Neural cell (in vitro differentiated cells): ENCODE results near the gene ANKRD33. TPM values are rescaled to one million over a fixed set of nuclear protein-coding genes. Genes with fewer than 3 reads are reported as not detected.

Experiments used
- H2AFZ ChIP-seq: fragments of 200-600, 300-800 bp; sonication (generic), shearing (Covaris generic); 2 replicates; pipeline ENCODE4 v1.6.0; 2014; ENCODE audit warnings: low read depth, mild to moderate bottlenecking, antibody characterized with exemption, low read length, moderate library complexity
- H3F3A ChIP-seq: fragments of 200-600 bp; shearing (Covaris generic); 2 replicates; pipeline ENCODE4 v1.6.1; 2016; ENCODE audit warnings: mild to moderate bottlenecking, moderate library complexity, mixed read lengths, antibody characterized with exemption, low read length; ENCODE audit not compliant: insufficient read depth, poor library complexity, severe bottlenecking
- H3K27ac ChIP-seq: fragments of 200-600, 300-800 bp; sonication (generic), shearing (Covaris generic); 2 replicates; pipeline ENCODE4 v1.5.1; 2014; ENCODE audit warnings: mild to moderate bottlenecking, low read length, moderate library complexity
- H3K27me3 ChIP-seq: fragments of 300-800, 200-600 bp; sonication (generic), shearing (Covaris generic); 2 replicates; pipeline ENCODE4 v1.6.0; 2014; ENCODE audit warnings: mild to moderate bottlenecking, low read depth, low read length, moderate library complexity; ENCODE audit not compliant: insufficient read depth
- H3K36me3 ChIP-seq: fragments of 300-800, 200-600 bp; sonication (generic), shearing (Covaris generic); 2 replicates; pipeline ENCODE4 v1.5.1; 2014; ENCODE audit warnings: mild to moderate bottlenecking, antibody characterized with exemption, low read length, moderate library complexity; ENCODE audit not compliant: insufficient read depth
- H3K4me2 ChIP-seq: fragments of 300-800, 200-600 bp; sonication (generic), shearing (Covaris generic); 2 replicates; pipeline ENCODE4 v1.6.0; 2014; ENCODE audit warnings: mild to moderate bottlenecking, low read length
- H3K4me3 ChIP-seq: fragments of 300-800, 200-600 bp; sonication (generic), shearing (Covaris generic); 2 replicates; pipeline ENCODE4 v1.5.1; 2014; ENCODE audit warnings: mild to moderate bottlenecking, low read length, moderate library complexity
- H3K79me2 ChIP-seq: fragments of 200-600 bp; shearing (Covaris generic); replicated peaks from 2 replicates; pipeline ENCODE4 v1.6.0; 2014; ENCODE audit warnings: mild to moderate bottlenecking, low read length, moderate library complexity; ENCODE audit not compliant: insufficient read depth
- H3K9ac ChIP-seq: fragments of 300-800, 200-600 bp; sonication (generic), shearing (Covaris generic); 2 replicates; pipeline ENCODE4 v1.6.1; 2016; ENCODE audit warnings: mild to moderate bottlenecking, low read length, mixed read lengths
- H3K9me2 ChIP-seq: fragments of 200-600 bp; shearing (Covaris generic); 2 replicates; pipeline ENCODE4 v1.6.1; 2016; ENCODE audit warnings: mild to moderate bottlenecking, low read length, mixed read lengths; ENCODE audit not compliant: insufficient read depth
- H3K9me3 ChIP-seq: fragments of 200-600, 300-800 bp; sonication (generic), shearing (Covaris generic); 2 replicates; pipeline ENCODE4 v1.6.1; 2016; ENCODE audit warnings: mild to moderate bottlenecking, mixed run types, low read length, moderate library complexity, mixed read lengths
- H4K20me1 ChIP-seq: fragments of 200-600 bp; shearing (Covaris generic); 2 replicates; pipeline ENCODE4 v1.6.1; 2016; ENCODE audit warnings: mild to moderate bottlenecking, mixed run types; ENCODE audit not compliant: insufficient read depth
- EP300 ChIP-seq: fragments of 450-650 bp; conservative IDR thresholded peaks from 2 replicates; pipeline ENCODE4 v1.6.1; 2014; ENCODE audit warnings: antibody characterized with exemption, mild to moderate bottlenecking, moderate library complexity; ENCODE audit not compliant: poor library complexity, severe bottlenecking
- EZH2 ChIP-seq: fragments of 200-600, 300-800 bp; shearing (Covaris generic), sonication (generic); IDR thresholded peaks from 2 replicates; pipeline ENCODE4 v1.6.1; 2014; ENCODE audit warnings: antibody characterized with exemption, low read length, borderline replicate concordance, mild to moderate bottlenecking; ENCODE audit not compliant: insufficient read depth, poor library complexity, severe bottlenecking
- MXI1 ChIP-seq: fragments of 450-650 bp; conservative IDR thresholded peaks from 2 replicates; pipeline ENCODE4 v1.6.1; 2014; ENCODE audit warnings: antibody characterized with exemption, mild to moderate bottlenecking; ENCODE audit not compliant: poor library complexity, severe bottlenecking
- POLR2AphosphoS5 ChIP-seq: IDR thresholded peaks from 2 replicates; pipeline ENCODE4 v1.6.1; 2012
- RAD21 ChIP-seq: fragments of 450-650 bp; conservative IDR thresholded peaks from 2 replicates; pipeline ENCODE4 v1.6.1; 2014; ENCODE audit warnings: antibody characterized with exemption, mild to moderate bottlenecking, moderate library complexity
- SMC3 ChIP-seq: fragments of 450-650 bp; conservative IDR thresholded peaks from 2 replicates; pipeline ENCODE4 v1.6.1; 2014; ENCODE audit warnings: antibody characterized with exemption, mild to moderate bottlenecking, moderate library complexity; ENCODE audit not compliant: poor library complexity
- TAF1 ChIP-seq: IDR thresholded peaks from 2 replicates; pipeline ENCODE4 v1.6.1; 2012; ENCODE audit warnings: low read depth
- polyA plus RNA-seq: library from polyadenylated mRNA; depleted of rRNA; stranded (reverse); fragments of >200 nt; gene quantifications from 2 replicates; pipeline ENCODE4 v1.2.3, GENCODE V29; 2014
- TF ChIP-seq, protein P1 (sequence below): fragments of 450-650 bp; IDR thresholded peaks from 2 replicates; pipeline ENCODE4 v1.5.1; 2014; ENCODE audit warnings: antibody characterized with exemption, mild to moderate bottlenecking, moderate library complexity; ENCODE audit not compliant: poor library complexity, severe bottlenecking
- TF ChIP-seq, protein P2 (sequence below): IDR thresholded peaks from 2 replicates; pipeline ENCODE4 v1.6.1; 2012; ENCODE audit warnings: borderline replicate concordance

ANKRD33 gene
- polyA plus RNA-seq, 1 donor from 2014 or later = not detected

DNA sequence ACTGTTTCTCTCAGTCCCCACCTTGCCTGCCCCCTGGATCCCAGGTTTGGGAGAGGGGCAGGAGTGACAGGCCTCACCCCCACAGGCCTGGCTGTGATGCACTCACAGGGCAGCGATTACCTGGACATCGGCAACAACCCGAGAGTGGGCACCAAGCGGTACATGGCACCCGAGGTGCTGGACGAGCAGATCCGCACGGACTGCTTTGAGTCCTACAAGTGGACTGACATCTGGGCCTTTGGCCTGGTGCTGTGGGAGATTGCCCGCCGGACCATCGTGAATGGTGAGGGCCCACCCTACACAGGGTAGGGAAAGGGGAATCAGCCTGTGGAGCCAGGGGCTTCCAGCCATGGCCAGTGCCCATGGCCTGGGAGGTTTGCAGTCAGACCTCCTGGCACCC is 28.0 kb downstream of the ANKRD33 start:
- no peak overlapping the region for H3K4me2 ChIP-seq
- no peaks in the 10 kb centered on the region for H3K36me3 ChIP-seq
- no peaks in the 10 kb centered on the region for H3K9me2 ChIP-seq
- no peaks in the 10 kb centered on the region for H4K20me1 ChIP-seq
- no peaks in the 10 kb centered on the region for H3K27me3 ChIP-seq
- no peak overlapping the region for H2AFZ ChIP-seq
- H3F3A ChIP-seq = no peaks in the 10 kb centered on the region
- no peak overlapping the region for H3K9ac ChIP-seq
- no peak overlapping the region for H3K27ac ChIP-seq
- no peaks in the 10 kb centered on the region for H3K79me2 ChIP-seq
- H3K4me3 ChIP-seq = no peak overlapping the region
- TF ChIP-seq, protein P1, sequence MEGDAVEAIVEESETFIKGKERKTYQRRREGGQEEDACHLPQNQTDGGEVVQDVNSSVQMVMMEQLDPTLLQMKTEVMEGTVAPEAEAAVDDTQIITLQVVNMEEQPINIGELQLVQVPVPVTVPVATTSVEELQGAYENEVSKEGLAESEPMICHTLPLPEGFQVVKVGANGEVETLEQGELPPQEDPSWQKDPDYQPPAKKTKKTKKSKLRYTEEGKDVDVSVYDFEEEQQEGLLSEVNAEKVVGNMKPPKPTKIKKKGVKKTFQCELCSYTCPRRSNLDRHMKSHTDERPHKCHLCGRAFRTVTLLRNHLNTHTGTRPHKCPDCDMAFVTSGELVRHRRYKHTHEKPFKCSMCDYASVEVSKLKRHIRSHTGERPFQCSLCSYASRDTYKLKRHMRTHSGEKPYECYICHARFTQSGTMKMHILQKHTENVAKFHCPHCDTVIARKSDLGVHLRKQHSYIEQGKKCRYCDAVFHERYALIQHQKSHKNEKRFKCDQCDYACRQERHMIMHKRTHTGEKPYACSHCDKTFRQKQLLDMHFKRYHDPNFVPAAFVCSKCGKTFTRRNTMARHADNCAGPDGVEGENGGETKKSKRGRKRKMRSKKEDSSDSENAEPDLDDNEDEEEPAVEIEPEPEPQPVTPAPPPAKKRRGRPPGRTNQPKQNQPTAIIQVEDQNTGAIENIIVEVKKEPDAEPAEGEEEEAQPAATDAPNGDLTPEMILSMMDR = no peak
- TF ChIP-seq EP300 = no peak
- no peak for TF ChIP-seq SMC3
- TF ChIP-seq, protein P2, sequence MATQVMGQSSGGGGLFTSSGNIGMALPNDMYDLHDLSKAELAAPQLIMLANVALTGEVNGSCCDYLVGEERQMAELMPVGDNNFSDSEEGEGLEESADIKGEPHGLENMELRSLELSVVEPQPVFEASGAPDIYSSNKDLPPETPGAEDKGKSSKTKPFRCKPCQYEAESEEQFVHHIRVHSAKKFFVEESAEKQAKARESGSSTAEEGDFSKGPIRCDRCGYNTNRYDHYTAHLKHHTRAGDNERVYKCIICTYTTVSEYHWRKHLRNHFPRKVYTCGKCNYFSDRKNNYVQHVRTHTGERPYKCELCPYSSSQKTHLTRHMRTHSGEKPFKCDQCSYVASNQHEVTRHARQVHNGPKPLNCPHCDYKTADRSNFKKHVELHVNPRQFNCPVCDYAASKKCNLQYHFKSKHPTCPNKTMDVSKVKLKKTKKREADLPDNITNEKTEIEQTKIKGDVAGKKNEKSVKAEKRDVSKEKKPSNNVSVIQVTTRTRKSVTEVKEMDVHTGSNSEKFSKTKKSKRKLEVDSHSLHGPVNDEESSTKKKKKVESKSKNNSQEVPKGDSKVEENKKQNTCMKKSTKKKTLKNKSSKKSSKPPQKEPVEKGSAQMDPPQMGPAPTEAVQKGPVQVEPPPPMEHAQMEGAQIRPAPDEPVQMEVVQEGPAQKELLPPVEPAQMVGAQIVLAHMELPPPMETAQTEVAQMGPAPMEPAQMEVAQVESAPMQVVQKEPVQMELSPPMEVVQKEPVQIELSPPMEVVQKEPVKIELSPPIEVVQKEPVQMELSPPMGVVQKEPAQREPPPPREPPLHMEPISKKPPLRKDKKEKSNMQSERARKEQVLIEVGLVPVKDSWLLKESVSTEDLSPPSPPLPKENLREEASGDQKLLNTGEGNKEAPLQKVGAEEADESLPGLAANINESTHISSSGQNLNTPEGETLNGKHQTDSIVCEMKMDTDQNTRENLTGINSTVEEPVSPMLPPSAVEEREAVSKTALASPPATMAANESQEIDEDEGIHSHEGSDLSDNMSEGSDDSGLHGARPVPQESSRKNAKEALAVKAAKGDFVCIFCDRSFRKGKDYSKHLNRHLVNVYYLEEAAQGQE = no peak
- no peak for TF ChIP-seq TAF1
- TF ChIP-seq POLR2AphosphoS5 = no peak
- TF ChIP-seq EZH2 = no peak
- no peak for TF ChIP-seq MXI1
- no peak for TF ChIP-seq RAD21
- no peaks in the 10 kb centered on the region for H3K9me3 ChIP-seq

DNA sequence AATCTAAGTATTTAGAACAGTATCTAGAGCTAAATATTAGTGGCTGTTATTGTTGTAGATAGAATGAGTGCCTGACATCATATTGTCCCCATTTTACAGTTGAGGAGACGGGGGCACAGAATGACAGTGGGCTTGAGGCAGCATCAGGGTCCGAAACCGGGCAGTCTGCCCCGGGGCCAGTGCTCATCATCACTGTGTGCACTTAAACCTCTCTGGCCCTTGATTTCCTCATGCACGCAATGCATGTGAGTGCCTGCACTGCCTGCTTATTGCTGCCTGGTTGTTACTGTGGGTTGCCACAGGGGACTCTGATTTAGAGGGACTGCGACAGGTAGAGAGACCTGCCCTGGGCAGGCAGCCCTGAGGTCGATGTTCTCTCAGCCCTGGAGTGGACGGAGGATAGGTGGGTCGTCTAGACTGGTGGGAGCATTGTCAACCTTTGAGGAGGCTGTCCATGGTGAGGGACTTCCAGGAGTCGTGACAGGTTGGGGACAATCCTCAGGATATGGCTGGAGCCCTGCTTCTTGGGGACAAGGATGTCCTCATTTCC is 29.2 kb downstream of the ANKRD33 start:
- no peaks in the 10 kb centered on the region for H3F3A ChIP-seq
- H3K9ac ChIP-seq = no peak overlapping the region
- H4K20me1 ChIP-seq = no peaks in the 10 kb centered on the region
- no peak overlapping the region for H3K4me3 ChIP-seq
- H3K4me2 ChIP-seq = no peak overlapping the region
- no peak overlapping the region for H2AFZ ChIP-seq
- no peaks in the 10 kb centered on the region for H3K9me3 ChIP-seq
- H3K9me2 ChIP-seq = no peaks in the 10 kb centered on the region
- TF ChIP-seq MXI1 (no peak), RAD21 (no peak), POLR2AphosphoS5 (no peak), EP300 (no peak), TAF1 (no peak), EZH2 (no peak), SMC3 (no peak)
- TF ChIP-seq, protein P2 = no peak
- TF ChIP-seq, protein P1 = no peak
- H3K27ac ChIP-seq = no peak overlapping the region
- H3K79me2 ChIP-seq = no peaks in the 10 kb centered on the region
- H3K27me3 ChIP-seq = no peaks in the 10 kb centered on the region
- no peaks in the 10 kb centered on the region for H3K36me3 ChIP-seq
